Thyroid gland (tissue), 4 donors: Measurements from ENCODE around the gene HMCN2.

Source experiments
- POLR2A ChIP-seq, 2 donors: fragments of 450-650 bp; IDR thresholded peaks; one replicate each; pipeline ENCODE4 v1.6.1; 2017; ENCODE audit warnings: antibody characterized with exemption in 2 of 2, mild to moderate bottlenecking in 2 of 2, moderate library complexity in 1 of 2
- TF ChIP-seq, protein P1 (sequence below), 6 experiments: fragments of 200-600 bp in 3 of 6; fragments of 450-650 bp in 3 of 6; sonication (generic) in 3 of 6; IDR thresholded peaks; one replicate each; pipeline ENCODE4 v1.5.1; 2016 to 2019; ENCODE audit warnings: antibody characterized with exemption in 6 of 6, mild to moderate bottlenecking in 2 of 6, inconsistent platforms in 1 of 6, moderate library complexity in 1 of 6

GRCh38 chr9:130348341-130348740 is 82.8 kb downstream of the HMCN2 start:
- TF ChIP-seq, protein P1, sequence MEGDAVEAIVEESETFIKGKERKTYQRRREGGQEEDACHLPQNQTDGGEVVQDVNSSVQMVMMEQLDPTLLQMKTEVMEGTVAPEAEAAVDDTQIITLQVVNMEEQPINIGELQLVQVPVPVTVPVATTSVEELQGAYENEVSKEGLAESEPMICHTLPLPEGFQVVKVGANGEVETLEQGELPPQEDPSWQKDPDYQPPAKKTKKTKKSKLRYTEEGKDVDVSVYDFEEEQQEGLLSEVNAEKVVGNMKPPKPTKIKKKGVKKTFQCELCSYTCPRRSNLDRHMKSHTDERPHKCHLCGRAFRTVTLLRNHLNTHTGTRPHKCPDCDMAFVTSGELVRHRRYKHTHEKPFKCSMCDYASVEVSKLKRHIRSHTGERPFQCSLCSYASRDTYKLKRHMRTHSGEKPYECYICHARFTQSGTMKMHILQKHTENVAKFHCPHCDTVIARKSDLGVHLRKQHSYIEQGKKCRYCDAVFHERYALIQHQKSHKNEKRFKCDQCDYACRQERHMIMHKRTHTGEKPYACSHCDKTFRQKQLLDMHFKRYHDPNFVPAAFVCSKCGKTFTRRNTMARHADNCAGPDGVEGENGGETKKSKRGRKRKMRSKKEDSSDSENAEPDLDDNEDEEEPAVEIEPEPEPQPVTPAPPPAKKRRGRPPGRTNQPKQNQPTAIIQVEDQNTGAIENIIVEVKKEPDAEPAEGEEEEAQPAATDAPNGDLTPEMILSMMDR (IDR thresholded peaks at IDR 0.05), result no peak
- no peak for TF ChIP-seq POLR2A (IDR thresholded peaks at IDR 0.05)
